Measurements from ENCODE around the gene GIMD1.

DNA sequence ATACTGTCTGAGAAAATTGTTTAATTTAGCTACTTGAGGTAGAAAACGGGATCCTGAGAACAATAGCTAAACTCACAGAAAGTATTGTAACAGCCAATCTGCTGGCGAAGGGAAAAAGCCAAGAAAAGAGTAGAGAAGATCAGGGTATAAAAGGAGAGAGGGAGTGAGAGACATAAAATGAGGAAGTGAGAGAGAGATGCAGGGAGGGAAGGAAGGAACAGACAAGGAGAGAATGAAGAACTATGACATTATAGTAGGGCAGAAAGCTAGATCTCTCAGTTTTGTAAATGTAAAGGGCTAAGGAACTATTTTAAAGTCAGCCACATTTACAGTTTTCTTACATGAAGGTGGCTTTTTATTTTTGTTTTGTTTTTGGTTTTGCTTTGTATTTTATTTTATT is 1.6 kb upstream of the GIMD1 start:
- TF ChIP-seq, protein P1, sequence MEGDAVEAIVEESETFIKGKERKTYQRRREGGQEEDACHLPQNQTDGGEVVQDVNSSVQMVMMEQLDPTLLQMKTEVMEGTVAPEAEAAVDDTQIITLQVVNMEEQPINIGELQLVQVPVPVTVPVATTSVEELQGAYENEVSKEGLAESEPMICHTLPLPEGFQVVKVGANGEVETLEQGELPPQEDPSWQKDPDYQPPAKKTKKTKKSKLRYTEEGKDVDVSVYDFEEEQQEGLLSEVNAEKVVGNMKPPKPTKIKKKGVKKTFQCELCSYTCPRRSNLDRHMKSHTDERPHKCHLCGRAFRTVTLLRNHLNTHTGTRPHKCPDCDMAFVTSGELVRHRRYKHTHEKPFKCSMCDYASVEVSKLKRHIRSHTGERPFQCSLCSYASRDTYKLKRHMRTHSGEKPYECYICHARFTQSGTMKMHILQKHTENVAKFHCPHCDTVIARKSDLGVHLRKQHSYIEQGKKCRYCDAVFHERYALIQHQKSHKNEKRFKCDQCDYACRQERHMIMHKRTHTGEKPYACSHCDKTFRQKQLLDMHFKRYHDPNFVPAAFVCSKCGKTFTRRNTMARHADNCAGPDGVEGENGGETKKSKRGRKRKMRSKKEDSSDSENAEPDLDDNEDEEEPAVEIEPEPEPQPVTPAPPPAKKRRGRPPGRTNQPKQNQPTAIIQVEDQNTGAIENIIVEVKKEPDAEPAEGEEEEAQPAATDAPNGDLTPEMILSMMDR (IDR thresholded peaks at IDR 0.05; ENCODE audit: low read depth, low read length, missing input control): no peak
- no peak for TF ChIP-seq YY1 (IDR thresholded peaks at IDR 0.05)
- TF ChIP-seq, protein P2, sequence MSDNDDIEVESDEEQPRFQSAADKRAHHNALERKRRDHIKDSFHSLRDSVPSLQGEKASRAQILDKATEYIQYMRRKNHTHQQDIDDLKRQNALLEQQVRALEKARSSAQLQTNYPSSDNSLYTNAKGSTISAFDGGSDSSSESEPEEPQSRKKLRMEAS (IDR thresholded peaks at IDR 0.05): no peak
